PFSK-1 (cell line): Measurements from ENCODE around the gene SAPCD1.

ENCODE experiments used
- POLR2AphosphoS5 ChIP-seq: IDR thresholded peaks from 2 replicates; pipeline ENCODE4 v1.6.1; 2012; ENCODE audit warnings: low read depth, mild to moderate bottlenecking, control low read depth, low read length, moderate library complexity
- TAF1 ChIP-seq: IDR thresholded peaks from 2 replicates; pipeline ENCODE4 v1.6.1; 2012; ENCODE audit warnings: low read length, control low read depth, borderline replicate concordance; ENCODE audit not compliant: insufficient read depth
- TF ChIP-seq, protein P1 (sequence below), 2 experiments: IDR thresholded peaks; 2 replicates each; pipeline versions ENCODE4 v1.6.1 to v1.8.0; 2011 to 2012; ENCODE audit warnings: low read depth in 2 of 2, low read length in 2 of 2, control low read depth in 1 of 2, inconsistent platforms in 1 of 2, mild to moderate bottlenecking in 1 of 2, moderate library complexity in 1 of 2; ENCODE audit not compliant: insufficient read depth in 1 of 2

GRCh38 chr6:31765559-31765909 is 3.1 kb downstream of the SAPCD1 start:
- TF ChIP-seq, protein P1, sequence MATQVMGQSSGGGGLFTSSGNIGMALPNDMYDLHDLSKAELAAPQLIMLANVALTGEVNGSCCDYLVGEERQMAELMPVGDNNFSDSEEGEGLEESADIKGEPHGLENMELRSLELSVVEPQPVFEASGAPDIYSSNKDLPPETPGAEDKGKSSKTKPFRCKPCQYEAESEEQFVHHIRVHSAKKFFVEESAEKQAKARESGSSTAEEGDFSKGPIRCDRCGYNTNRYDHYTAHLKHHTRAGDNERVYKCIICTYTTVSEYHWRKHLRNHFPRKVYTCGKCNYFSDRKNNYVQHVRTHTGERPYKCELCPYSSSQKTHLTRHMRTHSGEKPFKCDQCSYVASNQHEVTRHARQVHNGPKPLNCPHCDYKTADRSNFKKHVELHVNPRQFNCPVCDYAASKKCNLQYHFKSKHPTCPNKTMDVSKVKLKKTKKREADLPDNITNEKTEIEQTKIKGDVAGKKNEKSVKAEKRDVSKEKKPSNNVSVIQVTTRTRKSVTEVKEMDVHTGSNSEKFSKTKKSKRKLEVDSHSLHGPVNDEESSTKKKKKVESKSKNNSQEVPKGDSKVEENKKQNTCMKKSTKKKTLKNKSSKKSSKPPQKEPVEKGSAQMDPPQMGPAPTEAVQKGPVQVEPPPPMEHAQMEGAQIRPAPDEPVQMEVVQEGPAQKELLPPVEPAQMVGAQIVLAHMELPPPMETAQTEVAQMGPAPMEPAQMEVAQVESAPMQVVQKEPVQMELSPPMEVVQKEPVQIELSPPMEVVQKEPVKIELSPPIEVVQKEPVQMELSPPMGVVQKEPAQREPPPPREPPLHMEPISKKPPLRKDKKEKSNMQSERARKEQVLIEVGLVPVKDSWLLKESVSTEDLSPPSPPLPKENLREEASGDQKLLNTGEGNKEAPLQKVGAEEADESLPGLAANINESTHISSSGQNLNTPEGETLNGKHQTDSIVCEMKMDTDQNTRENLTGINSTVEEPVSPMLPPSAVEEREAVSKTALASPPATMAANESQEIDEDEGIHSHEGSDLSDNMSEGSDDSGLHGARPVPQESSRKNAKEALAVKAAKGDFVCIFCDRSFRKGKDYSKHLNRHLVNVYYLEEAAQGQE (IDR thresholded peaks at IDR 0.05; ENCODE audit: insufficient read depth in 1 of 2, low read depth in 2 of 2, low read length in 2 of 2): no peak
- no peak for TF ChIP-seq TAF1
- TF ChIP-seq POLR2AphosphoS5: no peak
